ENCODE measurements around the gene KRTAP2-1. TPM values are rescaled to one million over a fixed set of nuclear protein-coding genes. Genes with fewer than 3 reads are reported as not detected.

The KRTAP2-1 gene
- total and polyA plus RNA-seq, 2 of the 8 experiments (the other 6 are each of a cell fraction or from before 2014, with no cell fraction given), result not detected

DNA sequence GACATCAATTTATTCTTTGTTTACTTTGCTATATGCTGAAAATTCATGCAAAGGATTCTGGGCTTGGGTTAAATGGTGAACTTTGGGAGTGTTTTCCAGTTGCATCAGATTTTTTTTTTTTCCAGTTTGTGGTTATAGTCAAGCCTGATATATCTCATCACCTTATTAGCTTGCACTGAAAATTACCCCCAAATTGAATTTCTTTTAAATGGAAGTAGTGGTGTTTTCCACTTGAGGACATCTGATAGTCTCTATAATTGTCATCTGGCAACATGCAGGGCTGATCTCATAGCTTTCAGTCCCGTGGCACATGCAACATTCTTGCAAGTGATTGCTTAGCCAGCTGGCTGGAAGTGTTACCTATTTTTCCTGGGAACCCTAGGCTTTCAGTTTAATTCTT lies 33.5 kb downstream of the KRTAP2-1 start (continued):
- TF ChIP-seq, protein P1, sequence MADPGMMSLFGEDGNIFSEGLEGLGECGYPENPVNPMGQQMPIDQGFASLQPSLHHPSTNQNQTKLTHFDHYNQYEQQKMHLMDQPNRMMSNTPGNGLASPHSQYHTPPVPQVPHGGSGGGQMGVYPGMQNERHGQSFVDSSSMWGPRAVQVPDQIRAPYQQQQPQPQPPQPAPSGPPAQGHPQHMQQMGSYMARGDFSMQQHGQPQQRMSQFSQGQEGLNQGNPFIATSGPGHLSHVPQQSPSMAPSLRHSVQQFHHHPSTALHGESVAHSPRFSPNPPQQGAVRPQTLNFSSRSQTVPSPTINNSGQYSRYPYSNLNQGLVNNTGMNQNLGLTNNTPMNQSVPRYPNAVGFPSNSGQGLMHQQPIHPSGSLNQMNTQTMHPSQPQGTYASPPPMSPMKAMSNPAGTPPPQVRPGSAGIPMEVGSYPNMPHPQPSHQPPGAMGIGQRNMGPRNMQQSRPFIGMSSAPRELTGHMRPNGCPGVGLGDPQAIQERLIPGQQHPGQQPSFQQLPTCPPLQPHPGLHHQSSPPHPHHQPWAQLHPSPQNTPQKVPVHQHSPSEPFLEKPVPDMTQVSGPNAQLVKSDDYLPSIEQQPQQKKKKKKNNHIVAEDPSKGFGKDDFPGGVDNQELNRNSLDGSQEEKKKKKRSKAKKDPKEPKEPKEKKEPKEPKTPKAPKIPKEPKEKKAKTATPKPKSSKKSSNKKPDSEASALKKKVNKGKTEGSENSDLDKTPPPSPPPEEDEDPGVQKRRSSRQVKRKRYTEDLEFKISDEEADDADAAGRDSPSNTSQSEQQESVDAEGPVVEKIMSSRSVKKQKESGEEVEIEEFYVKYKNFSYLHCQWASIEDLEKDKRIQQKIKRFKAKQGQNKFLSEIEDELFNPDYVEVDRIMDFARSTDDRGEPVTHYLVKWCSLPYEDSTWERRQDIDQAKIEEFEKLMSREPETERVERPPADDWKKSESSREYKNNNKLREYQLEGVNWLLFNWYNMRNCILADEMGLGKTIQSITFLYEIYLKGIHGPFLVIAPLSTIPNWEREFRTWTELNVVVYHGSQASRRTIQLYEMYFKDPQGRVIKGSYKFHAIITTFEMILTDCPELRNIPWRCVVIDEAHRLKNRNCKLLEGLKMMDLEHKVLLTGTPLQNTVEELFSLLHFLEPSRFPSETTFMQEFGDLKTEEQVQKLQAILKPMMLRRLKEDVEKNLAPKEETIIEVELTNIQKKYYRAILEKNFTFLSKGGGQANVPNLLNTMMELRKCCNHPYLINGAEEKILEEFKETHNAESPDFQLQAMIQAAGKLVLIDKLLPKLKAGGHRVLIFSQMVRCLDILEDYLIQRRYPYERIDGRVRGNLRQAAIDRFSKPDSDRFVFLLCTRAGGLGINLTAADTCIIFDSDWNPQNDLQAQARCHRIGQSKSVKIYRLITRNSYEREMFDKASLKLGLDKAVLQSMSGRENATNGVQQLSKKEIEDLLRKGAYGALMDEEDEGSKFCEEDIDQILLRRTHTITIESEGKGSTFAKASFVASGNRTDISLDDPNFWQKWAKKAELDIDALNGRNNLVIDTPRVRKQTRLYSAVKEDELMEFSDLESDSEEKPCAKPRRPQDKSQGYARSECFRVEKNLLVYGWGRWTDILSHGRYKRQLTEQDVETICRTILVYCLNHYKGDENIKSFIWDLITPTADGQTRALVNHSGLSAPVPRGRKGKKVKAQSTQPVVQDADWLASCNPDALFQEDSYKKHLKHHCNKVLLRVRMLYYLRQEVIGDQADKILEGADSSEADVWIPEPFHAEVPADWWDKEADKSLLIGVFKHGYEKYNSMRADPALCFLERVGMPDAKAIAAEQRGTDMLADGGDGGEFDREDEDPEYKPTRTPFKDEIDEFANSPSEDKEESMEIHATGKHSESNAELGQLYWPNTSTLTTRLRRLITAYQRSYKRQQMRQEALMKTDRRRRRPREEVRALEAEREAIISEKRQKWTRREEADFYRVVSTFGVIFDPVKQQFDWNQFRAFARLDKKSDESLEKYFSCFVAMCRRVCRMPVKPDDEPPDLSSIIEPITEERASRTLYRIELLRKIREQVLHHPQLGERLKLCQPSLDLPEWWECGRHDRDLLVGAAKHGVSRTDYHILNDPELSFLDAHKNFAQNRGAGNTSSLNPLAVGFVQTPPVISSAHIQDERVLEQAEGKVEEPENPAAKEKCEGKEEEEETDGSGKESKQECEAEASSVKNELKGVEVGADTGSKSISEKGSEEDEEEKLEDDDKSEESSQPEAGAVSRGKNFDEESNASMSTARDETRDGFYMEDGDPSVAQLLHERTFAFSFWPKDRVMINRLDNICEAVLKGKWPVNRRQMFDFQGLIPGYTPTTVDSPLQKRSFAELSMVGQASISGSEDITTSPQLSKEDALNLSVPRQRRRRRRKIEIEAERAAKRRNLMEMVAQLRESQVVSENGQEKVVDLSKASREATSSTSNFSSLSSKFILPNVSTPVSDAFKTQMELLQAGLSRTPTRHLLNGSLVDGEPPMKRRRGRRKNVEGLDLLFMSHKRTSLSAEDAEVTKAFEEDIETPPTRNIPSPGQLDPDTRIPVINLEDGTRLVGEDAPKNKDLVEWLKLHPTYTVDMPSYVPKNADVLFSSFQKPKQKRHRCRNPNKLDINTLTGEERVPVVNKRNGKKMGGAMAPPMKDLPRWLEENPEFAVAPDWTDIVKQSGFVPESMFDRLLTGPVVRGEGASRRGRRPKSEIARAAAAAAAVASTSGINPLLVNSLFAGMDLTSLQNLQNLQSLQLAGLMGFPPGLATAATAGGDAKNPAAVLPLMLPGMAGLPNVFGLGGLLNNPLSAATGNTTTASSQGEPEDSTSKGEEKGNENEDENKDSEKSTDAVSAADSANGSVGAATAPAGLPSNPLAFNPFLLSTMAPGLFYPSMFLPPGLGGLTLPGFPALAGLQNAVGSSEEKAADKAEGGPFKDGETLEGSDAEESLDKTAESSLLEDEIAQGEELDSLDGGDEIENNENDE (IDR thresholded peaks at IDR 0.05; ENCODE audit: insufficient replicate concordance, low read length), result no peak
- TF ChIP-seq BACH1 (IDR thresholded peaks at IDR 0.05; ENCODE audit: low read length), result no peak
- no peak for TF ChIP-seq KDM5A (IDR thresholded peaks at IDR 0.05; ENCODE audit: low read length)
- TF ChIP-seq, protein P2, sequence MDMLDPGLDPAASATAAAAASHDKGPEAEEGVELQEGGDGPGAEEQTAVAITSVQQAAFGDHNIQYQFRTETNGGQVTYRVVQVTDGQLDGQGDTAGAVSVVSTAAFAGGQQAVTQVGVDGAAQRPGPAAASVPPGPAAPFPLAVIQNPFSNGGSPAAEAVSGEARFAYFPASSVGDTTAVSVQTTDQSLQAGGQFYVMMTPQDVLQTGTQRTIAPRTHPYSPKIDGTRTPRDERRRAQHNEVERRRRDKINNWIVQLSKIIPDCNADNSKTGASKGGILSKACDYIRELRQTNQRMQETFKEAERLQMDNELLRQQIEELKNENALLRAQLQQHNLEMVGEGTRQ (IDR thresholded peaks at IDR 0.05; ENCODE audit: low read length), result no peak
- TF ChIP-seq MAFK (IDR thresholded peaks at IDR 0.05; ENCODE audit: low read depth, low read length), result no peak
- no peak for TF ChIP-seq TEAD4 (IDR thresholded peaks at IDR 0.05; ENCODE audit: low read depth, low read length)
- no peak for TF ChIP-seq RFX5 (IDR thresholded peaks at IDR 0.05; ENCODE audit: borderline replicate concordance, low read depth, low read length)
- TF ChIP-seq HDAC6 (IDR thresholded peaks at IDR 0.05; ENCODE audit: low read depth, low read length), result no peak
- TF ChIP-seq SIN3A (conservative IDR thresholded peaks at IDR 0.05 in 1 of 2, IDR thresholded peaks at IDR 0.05 in 1 of 2; ENCODE audit: low read depth in 1 of 2, low read length in 2 of 2), result no peak

Data from H1 (cell line).